HCT116 (cell line): ENCODE results near the gene ACTA2.

Experiments used
- ATF3 ChIP-seq: IDR thresholded peaks from 2 replicates; pipeline ENCODE4 v1.6.1; 2012
- CTCF ChIP-seq, 3 experiments: fragments of 200-600 bp in 1 of 3; sonication (generic) in 1 of 3; IDR thresholded peaks in 2 of 3; conservative IDR thresholded peaks in 1 of 3; 2 replicates each; pipeline ENCODE4 v1.5.1; 2012 to 2017; ENCODE audit warnings: low read depth in 2 of 3, low read length in 2 of 3, antibody characterized with exemption in 1 of 3, borderline replicate concordance in 1 of 3, control low read depth in 1 of 3, mild to moderate bottlenecking in 1 of 3, mixed read lengths in 1 of 3, mixed run types in 1 of 3, moderate library complexity in 1 of 3; ENCODE audit not compliant: insufficient read depth in 1 of 3
- EZH2 ChIP-seq: fragments of 200-600 bp; sonication (generic); IDR thresholded peaks from 2 replicates; pipeline ENCODE4 v1.6.1; 2017; ENCODE audit warnings: antibody characterized with exemption, mixed run types
- FOSL1 ChIP-seq: IDR thresholded peaks from 2 replicates; pipeline ENCODE4 v1.6.1; 2012; ENCODE audit warnings: low read depth
- MAX ChIP-seq: IDR thresholded peaks from 2 replicates; pipeline ENCODE4 v1.6.1; 2012
- POLR2A ChIP-seq: IDR thresholded peaks from 2 replicates; pipeline ENCODE4 v1.7.0; 2011; ENCODE audit warnings: borderline replicate concordance; ENCODE audit not compliant: insufficient read depth, insufficient read length; ENCODE audit errors: extremely low read depth
- POLR2AphosphoS5 ChIP-seq: IDR thresholded peaks from 2 replicates; pipeline ENCODE4 v1.6.1; 2011; ENCODE audit warnings: mild to moderate bottlenecking, low read depth, low read length, moderate library complexity
- REST ChIP-seq: IDR thresholded peaks from 2 replicates; pipeline ENCODE4 v1.6.1; 2012; ENCODE audit warnings: low read depth
- SRF ChIP-seq: IDR thresholded peaks from 2 replicates; pipeline ENCODE4 v1.6.1; 2012; ENCODE audit warnings: low read depth
- YY1 ChIP-seq: IDR thresholded peaks from 2 replicates; pipeline ENCODE4 v1.6.1; 2011; ENCODE audit warnings: low read length, low read depth, moderate library complexity, mild to moderate bottlenecking; ENCODE audit not compliant: insufficient replicate concordance; ENCODE audit errors: extremely low read depth
- ZFX ChIP-seq: fragments of 450-650 bp; IDR thresholded peaks from 2 replicates; pipeline ENCODE4 v1.6.1; 2017

- TF ChIP-seq CTCF (IDR thresholded peaks at IDR 0.05 in 2 of 3, conservative IDR thresholded peaks at IDR 0.05 in 1 of 3; ENCODE audit: borderline replicate concordance in 1 of 3, insufficient read depth in 1 of 3, low read depth in 2 of 3, low read length in 2 of 3) (no peak), FOSL1 (no peak), ZFX (no peak), REST (no peak), POLR2A (no peak), EZH2 (no peak), MAX (no peak), SRF (no peak), YY1 (no peak), ATF3 (no peak), POLR2AphosphoS5 (no peak)
Observed at GRCh38 chr10:88933564-88933963, 19.0 kb downstream of the ACTA2 start.
